Measurements from ENCODE around the gene FBXL17. TPM values are rescaled to one million over a fixed set of nuclear protein-coding genes. Genes with fewer than 3 reads are reported as not detected.

The FBXL17 gene
- total RNA-seq, 1 donor from 2014 or later = 15.9 TPM

- Mint-ChIP-seq H3K9me3 (ENCODE audit: low read depth) (peaks cover 5% of the 10 kb centered on the region), H3K4me3 (ENCODE audit: low read depth) (no peak overlapping the region), H3K36me3 (ENCODE audit: insufficient read depth) (no peaks in the 10 kb centered on the region), H3K27ac (no peak overlapping the region), H3K4me1 (ENCODE audit: low read depth) (no peaks in the 10 kb centered on the region), H3K27me3 (no peaks in the 10 kb centered on the region)
- no peak for TF ChIP-seq CTCF (IDR thresholded peaks at IDR 0.05; ENCODE audit: unreplicated experiment)
- no peak for DNase-seq (ENCODE audit: low spot score, unreplicated experiment)
These were observed 564.5 kb downstream of the FBXL17 start for GRCh38 chr5:107817436-107817835.

GRCh38 chr5:107815109-107815508 lies 566.8 kb downstream of the FBXL17 start:
- H3K9me3 Mint-ChIP-seq (ENCODE audit: low read depth) = no peaks in the 10 kb centered on the region
- no peak overlapping the region for H3K27ac Mint-ChIP-seq
- no peak for TF ChIP-seq CTCF (IDR thresholded peaks at IDR 0.05; ENCODE audit: unreplicated experiment)
- H3K36me3 Mint-ChIP-seq (ENCODE audit: insufficient read depth) = no peaks in the 10 kb centered on the region
- H3K4me1 Mint-ChIP-seq (ENCODE audit: low read depth) = peaks cover 15% of the 10 kb centered on the region
- H3K27me3 Mint-ChIP-seq = no peaks in the 10 kb centered on the region
- DNase-seq (ENCODE audit: low spot score, unreplicated experiment) = no peak
- no peak overlapping the region for H3K4me3 Mint-ChIP-seq (ENCODE audit: low read depth)

- Mint-ChIP-seq H3K9me3 (ENCODE audit: low read depth) (no peaks in the 10 kb centered on the region), H3K4me3 (ENCODE audit: low read depth) (no peak overlapping the region), H3K36me3 (ENCODE audit: insufficient read depth) (no peaks in the 10 kb centered on the region), H3K27me3 (no peaks in the 10 kb centered on the region), H3K4me1 (ENCODE audit: low read depth) (peaks cover 17% of the 10 kb centered on the region), H3K27ac (no peak overlapping the region)
- no peak for DNase-seq (ENCODE audit: low spot score, unreplicated experiment)
- TF ChIP-seq CTCF (IDR thresholded peaks at IDR 0.05; ENCODE audit: unreplicated experiment) = no peak
These were observed 567.6 kb downstream of the FBXL17 start for GRCh38 chr5:107814183-107814827.

- Mint-ChIP-seq H3K27ac (no peak overlapping the region), H3K9me3 (ENCODE audit: low read depth) (no peaks in the 10 kb centered on the region), H3K4me3 (ENCODE audit: low read depth) (no peak overlapping the region), H3K36me3 (ENCODE audit: insufficient read depth) (no peaks in the 10 kb centered on the region), H3K27me3 (no peaks in the 10 kb centered on the region), H3K4me1 (ENCODE audit: low read depth) (peaks cover 18% of the 10 kb centered on the region)
- DNase-seq (ENCODE audit: low spot score, unreplicated experiment) = no peak
- no peak for TF ChIP-seq CTCF (IDR thresholded peaks at IDR 0.05; ENCODE audit: unreplicated experiment)
These were observed 568.3 kb downstream of the FBXL17 start for GRCh38 chr5:107813559-107813958.

GRCh38 chr5:107812570-107813141 lies 569.2 kb downstream of the FBXL17 start:
- peaks cover 18% of the 10 kb centered on the region for H3K4me1 Mint-ChIP-seq (ENCODE audit: low read depth)
- no peak overlapping the region for H3K27ac Mint-ChIP-seq
- no peaks in the 10 kb centered on the region for H3K36me3 Mint-ChIP-seq (ENCODE audit: insufficient read depth)

More at GRCh38 chr5:107812570-107813141, 569.2 kb downstream of the FBXL17 start:
- no peak for DNase-seq (ENCODE audit: low spot score, unreplicated experiment)
- Mint-ChIP-seq H3K9me3 (ENCODE audit: low read depth) (no peaks in the 10 kb centered on the region), H3K4me3 (ENCODE audit: low read depth) (no peak overlapping the region), H3K27me3 (no peaks in the 10 kb centered on the region)
- no peak for TF ChIP-seq CTCF (IDR thresholded peaks at IDR 0.05; ENCODE audit: unreplicated experiment)
